MG63 (cell line): Measurements from ENCODE around the gene GPR4. TPM values are rescaled to one million over a fixed set of nuclear protein-coding genes. Genes with fewer than 3 reads are reported as not detected.
"Not testable (repeated sequence)": the region's sequence is repeated elsewhere in the genome, so short reads cannot be mapped to it uniquely, and the experiment has no call there.

Experiments used
- DNase-seq: peaks from one replicate; pipeline ENCODE4 v3.0.0-alpha.2; 2020
- H3K27me3 ChIP-seq: fragments of 250-450 bp; sonication (Bioruptor Pico); 2 replicates; pipeline ENCODE4 v1.5.1; 2020; ENCODE audit warnings: mild to moderate bottlenecking, moderate library complexity
- H3K36me3 ChIP-seq: fragments of 250-450 bp; sonication (Bioruptor Pico); 2 replicates; pipeline ENCODE4 v1.5.1; 2020; ENCODE audit warnings: mild to moderate bottlenecking, moderate library complexity
- H3K4me3 ChIP-seq: fragments of 250-450 bp; sonication (Bioruptor Pico); 2 replicates; pipeline ENCODE4 v1.5.1; 2020; ENCODE audit warnings: mild to moderate bottlenecking, moderate library complexity
- H3K9me3 ChIP-seq: fragments of 250-450 bp; sonication (Bioruptor Pico); 2 replicates; pipeline ENCODE4 v1.5.1; 2020; ENCODE audit warnings: mild to moderate bottlenecking, moderate library complexity
- total RNA-seq: library from RNA; depleted of rRNA; stranded (reverse); fragments of >200 nt; shearing (Covaris generic); gene quantifications from 2 replicates; pipeline ENCODE4 v1.2.3, GENCODE V29; 2014; ENCODE audit warnings: low replicate concordance

The GPR4 gene
- total RNA-seq, 1 experiment from 2014 or later: not detected

DNA sequence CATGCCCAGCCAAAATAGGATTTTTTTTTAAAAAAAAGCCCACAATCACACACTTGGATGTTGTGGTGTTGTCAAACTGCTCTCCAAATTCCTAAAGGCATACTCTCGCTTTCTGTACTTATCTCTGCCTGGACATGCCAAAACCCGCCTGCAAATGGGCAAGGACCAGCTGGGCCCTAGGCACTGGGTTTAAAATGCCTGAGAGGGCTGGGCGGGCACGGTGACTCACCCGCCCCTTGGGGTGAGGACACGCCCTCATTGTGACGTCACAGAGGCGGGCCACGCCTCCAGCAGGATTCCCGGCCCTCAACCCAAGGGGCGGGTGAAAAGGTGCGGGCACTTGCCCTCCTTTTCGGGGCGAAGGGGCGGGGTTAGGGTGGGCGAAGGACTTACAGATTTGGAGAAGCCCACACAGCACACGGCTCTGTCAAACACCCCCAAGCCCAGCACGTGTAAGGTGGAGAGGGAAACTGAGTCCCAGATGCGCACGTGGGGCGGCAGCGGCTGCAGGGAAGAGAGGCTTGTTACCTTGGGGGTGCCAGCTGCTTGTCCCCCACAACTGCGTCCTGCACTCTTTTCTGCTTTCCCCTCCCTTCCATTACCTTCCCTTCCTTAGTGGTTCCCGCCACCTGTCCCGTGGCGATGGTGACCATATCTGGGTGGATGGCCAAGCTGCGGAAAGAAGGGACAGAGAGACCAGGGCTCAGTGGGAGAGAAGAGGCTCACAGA lies 30.6 kb upstream of the GPR4 start:
- Histone ChIP-seq H3K9me3 (no peaks in the 10 kb centered on the region), H3K27me3 (no peaks in the 10 kb centered on the region), H3K4me3 (no peak overlapping the region), H3K36me3 (peaks cover 24% of the 10 kb centered on the region)
- peak; percentile 99 for DNase-seq

DNA sequence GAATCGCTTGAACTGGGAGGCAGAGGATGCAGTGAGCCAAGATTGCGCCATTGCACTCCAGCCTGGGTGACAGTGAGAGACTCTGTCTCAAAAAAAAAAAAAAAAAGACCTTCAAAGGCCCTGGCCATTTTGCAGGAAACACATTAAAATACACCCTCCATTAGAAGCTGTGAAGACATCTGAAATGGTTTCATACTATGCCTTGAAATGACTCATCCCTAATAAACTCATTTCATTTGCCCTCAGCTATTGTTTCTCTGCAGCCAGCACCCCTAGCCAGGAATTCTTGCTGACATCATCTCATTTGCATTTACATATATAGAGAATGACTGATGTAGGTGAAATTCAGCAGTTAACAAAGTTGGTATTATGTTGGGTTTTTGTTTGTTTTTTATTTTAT lies 28.5 kb upstream of the GPR4 start:
- H3K36me3 ChIP-seq: peaks cover 31% of the 10 kb centered on the region
- DNase-seq: peak; percentile 84
- H3K27me3 ChIP-seq: no peaks in the 10 kb centered on the region
- no peak overlapping the region for H3K4me3 ChIP-seq
- no peaks in the 10 kb centered on the region for H3K9me3 ChIP-seq

DNA sequence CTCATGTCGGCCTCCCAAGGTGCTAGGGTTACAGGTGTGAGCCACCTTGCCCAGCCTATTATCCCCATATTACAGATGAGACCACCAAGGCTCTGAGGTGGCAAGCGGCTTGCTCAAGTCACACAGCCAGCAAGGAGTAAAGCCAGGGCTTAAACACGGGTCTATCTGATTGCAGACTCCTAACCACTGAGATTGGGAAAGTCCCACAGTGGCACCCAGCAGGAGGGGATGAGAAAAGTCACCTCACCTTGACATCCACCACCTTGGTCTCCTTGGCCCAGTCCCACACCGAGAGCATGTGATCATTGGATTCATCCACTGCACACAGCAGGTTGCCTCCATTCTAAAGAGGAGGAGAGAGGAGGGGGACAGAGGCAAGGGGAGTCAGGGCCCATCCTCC lies 27.7 kb upstream of the GPR4 start:
- Histone ChIP-seq H3K27me3 (no peaks in the 10 kb centered on the region), H3K4me3 (no peak overlapping the region), H3K9me3 (no peaks in the 10 kb centered on the region), H3K36me3 (peaks cover 34% of the 10 kb centered on the region)
- DNase-seq: no peak

DNA sequence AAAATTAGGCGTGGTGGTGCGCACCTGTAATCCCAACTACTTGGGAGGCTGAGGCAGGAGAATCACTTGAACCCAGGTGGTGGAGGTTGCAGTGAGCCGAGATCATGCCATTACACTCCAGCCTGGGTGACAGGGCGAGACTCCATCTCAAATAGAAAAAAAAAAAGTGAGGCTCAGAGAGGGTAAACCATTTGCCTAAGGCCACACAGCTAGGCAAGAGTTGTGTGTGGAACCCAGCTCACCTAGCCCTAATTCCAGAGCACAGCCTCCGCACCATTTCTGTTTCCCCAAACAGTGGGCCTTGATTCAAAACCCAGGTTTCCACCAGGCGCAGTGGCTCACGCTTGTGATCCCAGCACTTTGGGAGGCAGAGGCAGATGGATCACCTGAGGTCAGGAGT lies 26.2 kb upstream of the GPR4 start:
- not testable (repeated sequence) for H3K4me3 ChIP-seq, DNase-seq, H3K9me3 ChIP-seq, H3K27me3 ChIP-seq
- H3K36me3 ChIP-seq: peaks cover 44% of the 10 kb centered on the region

DNA sequence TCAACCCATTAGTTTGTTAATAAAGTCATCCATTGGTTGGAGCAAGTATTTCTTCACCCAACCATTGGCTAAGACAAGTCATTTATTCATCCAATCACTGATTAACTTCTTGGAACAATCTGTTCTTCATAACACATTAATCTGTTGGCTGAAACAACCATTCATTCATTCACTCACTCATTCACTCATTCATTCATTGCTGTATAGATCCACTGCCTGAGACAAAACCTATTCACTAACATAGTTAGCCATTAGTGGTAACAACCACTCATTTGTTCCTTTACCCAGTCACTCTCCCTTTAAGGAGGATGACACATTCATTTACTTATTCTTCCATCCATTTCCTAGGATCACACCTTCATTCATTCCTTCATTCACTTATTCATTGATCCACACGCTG lies 22.0 kb upstream of the GPR4 start:
- Histone ChIP-seq H3K4me3 (no peak overlapping the region), H3K9me3 (no peaks in the 10 kb centered on the region), H3K36me3 (peaks cover 55% of the 10 kb centered on the region), H3K27me3 (no peaks in the 10 kb centered on the region)
- no peak for DNase-seq

DNA sequence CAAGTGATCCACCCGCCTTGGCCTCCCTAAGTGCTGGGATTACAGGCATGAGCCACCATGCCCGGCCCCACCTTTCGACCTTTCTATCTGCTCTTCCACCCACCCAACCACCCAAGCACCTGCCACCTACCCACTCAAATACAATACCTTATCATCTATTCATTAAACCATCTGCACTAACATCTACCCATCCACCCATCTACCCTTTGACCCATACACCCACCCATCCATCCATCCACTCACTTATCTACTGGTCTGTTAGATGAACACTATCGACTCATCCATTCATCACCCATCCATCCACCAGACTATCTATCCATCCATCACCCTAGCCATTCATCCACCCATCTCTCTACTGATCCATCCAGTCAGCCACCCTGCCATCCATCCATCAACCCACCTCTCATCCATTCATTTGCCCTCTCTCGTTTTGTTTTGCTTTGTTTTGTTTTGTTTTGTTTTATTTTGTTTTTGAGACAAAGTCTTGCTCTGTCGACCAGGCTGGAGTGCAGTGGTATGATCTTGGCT lies 20.0 kb upstream of the GPR4 start:
- peaks cover 43% of the 10 kb centered on the region for H3K36me3 ChIP-seq

DNA sequence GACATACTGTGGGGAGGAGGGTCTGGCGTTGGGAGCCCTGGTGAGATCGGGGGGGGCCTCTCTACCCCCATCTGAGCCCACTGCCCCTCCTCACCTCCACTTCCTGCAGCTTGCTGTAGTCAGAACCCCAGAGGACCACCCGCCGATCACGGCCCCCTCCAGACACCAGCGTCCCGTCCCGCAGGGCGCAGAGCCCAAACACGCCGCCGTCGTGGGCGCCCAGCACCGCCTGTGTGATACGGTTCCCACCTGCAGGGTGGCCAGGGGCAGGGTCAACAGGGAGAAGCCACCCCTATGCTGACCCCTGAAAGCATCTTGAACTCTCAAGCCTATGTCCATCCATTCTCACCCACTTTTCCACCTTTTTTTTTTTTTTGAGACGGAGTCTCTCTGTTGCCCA lies 19.4 kb upstream of the GPR4 start:
- Histone ChIP-seq H3K4me3 (no peak overlapping the region), H3K36me3 (peaks cover 47% of the 10 kb centered on the region), H3K27me3 (no peaks in the 10 kb centered on the region), H3K9me3 (no peaks in the 10 kb centered on the region)
- DNase-seq: no peak

More for the DNA sequence above, 20.0 kb upstream of the GPR4 start:
- no peak for DNase-seq
- no peak overlapping the region for H3K4me3 ChIP-seq
- no peaks in the 10 kb centered on the region for H3K9me3 ChIP-seq
- H3K27me3 ChIP-seq: no peaks in the 10 kb centered on the region

DNA sequence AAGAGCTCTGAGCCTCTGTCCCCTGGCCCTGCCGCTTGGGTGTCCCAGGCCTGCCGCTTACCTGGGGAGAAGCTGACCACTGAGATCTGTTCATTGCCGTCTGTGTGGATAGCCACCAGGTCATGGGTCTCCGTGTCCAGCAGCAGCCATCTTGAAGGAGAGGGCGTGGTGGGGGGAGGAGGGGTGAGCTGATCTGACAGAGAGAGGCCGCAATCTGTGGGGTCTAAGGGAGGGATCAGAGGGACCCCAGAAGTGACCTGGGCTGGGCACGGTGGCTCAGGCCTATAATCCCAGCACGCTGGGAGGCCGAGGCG lies 14.6 kb upstream of the GPR4 start:
- DNase-seq: no peak
- no peaks in the 10 kb centered on the region for H3K27me3 ChIP-seq
- peaks cover 56% of the 10 kb centered on the region for H3K36me3 ChIP-seq
- no peak overlapping the region for H3K4me3 ChIP-seq
- no peaks in the 10 kb centered on the region for H3K9me3 ChIP-seq

DNA sequence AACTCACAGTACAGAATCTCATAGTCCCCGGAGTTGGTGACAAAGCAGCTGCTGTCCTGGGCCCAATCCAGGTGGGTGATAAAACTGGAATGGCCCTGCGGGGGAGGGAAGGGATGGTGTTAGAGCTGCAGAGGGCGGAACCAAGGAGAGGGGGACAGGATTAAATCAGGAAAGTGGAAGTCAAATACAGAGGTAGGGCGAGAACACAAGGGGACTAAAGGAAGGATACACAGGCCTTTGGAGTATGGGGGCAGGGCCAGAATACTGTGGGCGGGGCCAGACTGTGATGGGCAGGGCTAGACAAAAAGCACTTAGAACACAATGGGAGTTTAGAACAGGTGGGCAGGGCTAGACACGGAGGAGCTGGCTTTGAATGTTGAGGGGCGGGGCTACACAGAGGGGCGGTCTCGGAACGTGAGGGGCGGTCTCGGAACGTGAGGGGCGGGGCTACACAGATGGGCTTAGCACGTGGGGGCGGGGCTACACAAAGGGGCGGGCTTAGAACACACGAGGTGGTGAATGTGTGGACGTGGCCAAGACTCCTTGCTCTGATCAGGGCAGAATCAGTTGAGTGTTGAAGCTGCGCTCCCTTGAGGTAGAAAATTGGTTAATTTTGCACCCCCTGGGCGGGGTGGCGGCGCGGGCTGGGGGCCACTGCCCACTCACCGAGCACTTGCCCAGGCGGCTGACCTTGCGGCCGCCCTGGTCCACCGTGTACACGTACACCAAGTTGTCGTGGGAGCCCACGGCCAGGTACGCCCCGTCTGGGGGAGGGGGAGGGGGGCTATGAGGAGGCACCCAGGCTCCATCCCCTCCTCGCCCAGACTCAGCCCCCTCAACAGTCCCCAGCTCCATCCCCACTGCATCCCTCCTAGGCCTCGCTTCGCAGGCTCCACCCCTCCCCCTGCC lies 14.0 kb upstream of the GPR4 start:
- Histone ChIP-seq H3K36me3 (peaks cover 60% of the 10 kb centered on the region), H3K9me3 (no peaks in the 10 kb centered on the region), H3K27me3 (no peaks in the 10 kb centered on the region), H3K4me3 (no peak overlapping the region)
- DNase-seq: peak; percentile 62

DNA sequence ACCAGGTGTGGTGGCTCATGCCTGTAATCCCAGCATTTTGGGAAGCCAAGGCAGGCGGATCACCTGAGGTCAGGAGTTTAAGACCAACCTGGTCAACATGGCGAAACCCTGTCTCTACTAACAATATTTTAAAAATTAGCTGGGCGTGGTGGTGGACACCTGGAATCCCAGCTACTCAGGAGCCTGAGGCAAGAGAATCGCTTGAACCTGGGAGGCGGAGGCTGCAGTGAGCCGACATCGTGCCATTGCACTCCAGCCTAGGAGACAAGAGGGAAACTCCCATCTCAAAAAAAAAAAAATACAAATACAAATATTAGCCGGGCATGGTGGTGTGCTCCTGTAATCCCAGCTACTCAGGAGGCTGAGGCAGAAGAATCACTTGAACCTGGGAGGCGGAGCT lies 13.0 kb upstream of the GPR4 start:
- not testable (repeated sequence) for H3K9me3 ChIP-seq, DNase-seq, H3K27me3 ChIP-seq, H3K4me3 ChIP-seq
- H3K36me3 ChIP-seq: peaks cover 62% of the 10 kb centered on the region

DNA sequence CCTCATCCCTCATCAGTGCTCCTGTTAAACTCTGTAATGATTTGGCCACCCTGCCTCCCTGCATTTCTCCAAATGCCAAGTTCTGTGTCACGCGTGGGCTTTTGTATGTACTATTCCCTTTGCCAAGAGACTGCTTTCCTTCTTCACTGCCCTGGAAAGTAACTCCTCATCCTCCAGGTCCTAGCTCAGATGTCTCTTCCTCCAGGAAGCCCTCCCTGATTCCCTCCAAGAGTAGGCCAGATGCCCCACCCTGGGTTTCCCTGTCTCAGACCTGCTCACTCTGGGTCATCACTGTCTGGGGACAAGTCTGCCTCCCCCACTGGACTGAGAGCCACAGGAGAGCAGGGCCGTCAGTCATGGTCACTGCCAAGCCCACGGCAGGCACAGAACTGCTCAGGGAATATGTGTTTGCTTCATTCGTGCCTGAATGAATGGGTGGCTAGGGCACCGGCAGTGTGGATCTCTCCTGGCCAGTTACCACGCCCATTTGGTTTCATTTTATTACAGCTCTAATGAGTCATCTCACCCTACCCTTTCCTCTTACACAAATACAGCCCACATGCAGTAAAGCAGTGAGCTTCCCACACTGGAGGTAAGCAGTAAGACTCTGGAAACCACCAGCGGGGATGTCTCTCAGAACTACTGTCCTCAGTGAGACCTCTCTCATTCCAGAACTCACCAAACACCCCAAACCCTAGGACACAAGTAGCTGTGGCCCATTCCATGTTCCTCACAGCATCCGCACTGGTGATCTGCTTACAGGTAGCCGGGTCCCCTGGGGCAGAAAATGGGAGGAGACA lies 12.1 kb upstream of the GPR4 start:
- no peak overlapping the region for H3K4me3 ChIP-seq
- H3K27me3 ChIP-seq: no peaks in the 10 kb centered on the region
- peak; percentile 77 for DNase-seq
- peaks cover 60% of the 10 kb centered on the region for H3K36me3 ChIP-seq
- no peaks in the 10 kb centered on the region for H3K9me3 ChIP-seq

DNA sequence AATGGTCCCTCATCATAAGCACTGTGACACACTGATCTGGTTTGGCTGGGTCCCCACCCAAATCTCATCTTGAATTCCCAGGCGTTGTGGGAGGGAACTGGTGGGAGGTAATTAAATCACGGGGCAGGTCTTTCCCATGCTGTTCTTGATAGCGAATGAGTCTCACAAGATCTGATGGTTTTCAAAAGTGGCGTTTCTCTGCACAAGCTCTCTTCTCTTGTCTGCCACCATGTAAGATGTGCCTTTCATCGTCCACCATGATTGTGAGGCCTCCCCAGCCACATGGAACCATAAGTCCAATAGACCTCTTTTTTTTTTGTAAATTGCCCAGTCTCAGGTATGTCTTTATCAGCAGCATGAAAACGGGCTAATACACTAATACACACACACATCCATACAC lies 6.9 kb upstream of the GPR4 start:
- peaks cover 44% of the 10 kb centered on the region for H3K36me3 ChIP-seq

DNA sequence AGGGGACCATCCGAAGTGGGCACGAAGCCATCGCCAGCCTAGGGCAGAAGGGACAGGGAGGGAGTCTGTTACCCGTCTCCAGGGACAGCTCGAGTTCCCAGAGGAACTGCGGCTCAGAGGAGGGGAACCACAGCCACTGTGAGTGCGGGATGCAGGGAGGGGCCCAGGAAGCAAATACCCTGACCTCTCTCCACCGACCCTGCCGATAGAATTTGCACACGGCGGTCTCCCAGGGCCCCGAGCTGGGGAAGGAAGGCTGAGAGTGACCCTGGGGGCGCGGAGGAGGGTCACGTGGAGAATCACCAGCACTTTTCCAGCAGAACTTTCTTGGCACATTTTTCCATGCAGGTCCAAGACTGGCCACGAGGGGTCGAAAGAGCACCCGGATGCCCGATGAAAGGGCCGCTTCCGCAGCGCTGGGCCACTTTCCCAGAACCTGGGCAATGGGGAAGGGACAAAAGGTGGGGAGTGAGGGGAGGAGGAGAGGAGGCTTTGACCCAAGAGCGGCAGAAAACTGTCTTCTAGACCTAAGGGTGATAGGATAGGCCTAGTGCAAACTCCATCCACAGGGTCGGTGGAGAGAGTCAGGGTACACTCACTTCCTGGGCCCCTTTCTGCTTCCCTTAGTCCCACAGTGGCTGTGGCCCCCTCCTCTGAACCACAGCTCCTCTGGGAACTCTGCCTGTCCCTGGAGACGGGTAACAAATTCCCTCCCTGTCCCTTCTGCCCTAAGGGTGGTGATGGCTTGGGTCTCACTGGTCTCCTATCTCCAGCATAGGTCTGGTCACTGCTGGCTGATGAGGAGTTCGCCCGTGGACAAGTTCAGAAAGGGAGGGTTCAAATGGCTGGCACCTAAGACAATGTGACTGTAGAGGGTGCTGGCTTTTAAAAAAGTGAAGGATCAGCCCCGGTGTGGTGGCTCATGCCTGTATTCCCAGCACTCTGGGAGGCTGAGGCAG lies 5.3 kb upstream of the GPR4 start:
- Histone ChIP-seq H3K4me3 (peak overlapping the region; percentile 29), H3K9me3 (no peaks in the 10 kb centered on the region), H3K36me3 (peaks cover 29% of the 10 kb centered on the region), H3K27me3 (no peaks in the 10 kb centered on the region)
- DNase-seq: peak; percentile 74

More for the DNA sequence above, 6.9 kb upstream of the GPR4 start:
- Histone ChIP-seq H3K4me3 (no peak overlapping the region), H3K27me3 (no peaks in the 10 kb centered on the region), H3K9me3 (no peaks in the 10 kb centered on the region)
- DNase-seq: no peak

DNA sequence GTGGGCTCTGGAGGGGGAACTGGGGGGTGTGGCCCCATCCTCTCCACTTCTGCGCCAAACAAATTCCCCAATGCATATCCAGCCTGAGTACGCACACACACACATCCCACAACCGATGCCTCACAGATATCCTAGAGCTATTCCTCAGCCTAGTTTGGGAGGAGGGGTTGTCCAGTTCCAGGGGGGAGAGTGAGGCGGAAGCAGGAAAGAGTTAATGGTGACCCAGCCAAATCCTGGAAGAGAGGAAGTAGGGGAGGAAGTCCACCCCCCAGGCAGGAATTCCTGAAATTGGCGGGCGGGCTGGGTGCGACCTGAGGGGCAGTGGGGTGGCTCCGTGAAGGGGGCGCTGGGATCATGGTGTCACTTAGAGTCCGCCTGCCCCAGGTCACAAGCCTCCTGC lies 897 bp downstream of the GPR4 start:
- no peak overlapping the region for H3K4me3 ChIP-seq
- H3K9me3 ChIP-seq: no peaks in the 10 kb centered on the region
- no peak for DNase-seq
- H3K36me3 ChIP-seq: no peaks in the 10 kb centered on the region
- peaks cover 21% of the 10 kb centered on the region for H3K27me3 ChIP-seq

DNA sequence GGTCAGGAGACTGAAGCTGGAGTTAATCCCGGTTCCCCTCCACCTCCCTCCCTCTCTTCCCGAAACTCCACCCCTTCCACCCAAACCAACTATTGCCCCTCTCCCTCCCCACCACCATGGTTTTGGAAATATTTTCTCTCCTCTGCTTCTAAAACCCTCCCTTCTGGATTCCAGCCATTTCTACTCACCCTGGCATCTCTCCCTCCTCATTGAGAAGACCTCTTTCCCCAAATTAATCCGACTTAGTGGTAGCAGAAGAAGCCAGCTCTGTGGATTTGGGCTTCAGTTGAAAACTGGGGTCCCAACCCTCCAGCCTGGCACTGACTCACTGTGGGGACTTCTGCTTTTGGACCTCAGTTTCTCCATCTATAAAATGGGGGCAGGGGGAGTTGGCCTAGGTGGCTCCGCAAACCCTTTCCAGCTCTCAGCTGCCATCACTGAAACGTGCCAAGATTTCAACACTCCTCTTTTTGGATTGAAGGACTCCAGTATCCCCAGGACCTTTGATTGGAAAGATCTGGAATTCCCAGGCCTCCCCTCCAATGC lies 1.6 kb downstream of the GPR4 start:
- Histone ChIP-seq H3K4me3 (no peak overlapping the region), H3K9me3 (no peaks in the 10 kb centered on the region), H3K27me3 (peaks cover 21% of the 10 kb centered on the region), H3K36me3 (no peaks in the 10 kb centered on the region)
- DNase-seq: no peak

DNA sequence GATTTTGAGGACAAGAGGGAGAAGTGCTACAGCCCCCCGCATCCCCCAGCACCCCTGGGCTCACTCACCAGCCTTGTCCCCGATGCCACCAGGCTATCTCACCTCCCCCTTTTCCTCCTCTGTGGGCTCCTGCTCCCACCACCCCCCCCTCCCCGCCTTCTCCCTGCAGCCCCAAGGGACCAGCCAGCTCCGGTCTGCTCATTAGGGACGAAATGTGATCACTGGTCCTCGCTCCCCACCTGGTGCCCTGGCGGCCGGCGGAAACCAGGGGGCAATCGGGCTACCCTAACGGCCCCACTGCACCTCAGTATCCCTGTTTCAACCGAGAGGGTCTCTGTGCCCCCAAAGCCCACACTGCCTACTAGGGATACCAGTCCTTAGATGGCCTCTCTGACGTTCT lies 2.7 kb downstream of the GPR4 start:
- Histone ChIP-seq H3K4me3 (no peak overlapping the region), H3K9me3 (no peaks in the 10 kb centered on the region), H3K36me3 (no peaks in the 10 kb centered on the region), H3K27me3 (peaks cover 21% of the 10 kb centered on the region)
- DNase-seq: no peak
